ENCODE data around the gene CNGB1.
"Not testable (repeated sequence)": the region's sequence is repeated elsewhere in the genome, so short reads cannot be mapped to it uniquely, and the experiment has no call there.

The CNGB1 gene

DNA sequence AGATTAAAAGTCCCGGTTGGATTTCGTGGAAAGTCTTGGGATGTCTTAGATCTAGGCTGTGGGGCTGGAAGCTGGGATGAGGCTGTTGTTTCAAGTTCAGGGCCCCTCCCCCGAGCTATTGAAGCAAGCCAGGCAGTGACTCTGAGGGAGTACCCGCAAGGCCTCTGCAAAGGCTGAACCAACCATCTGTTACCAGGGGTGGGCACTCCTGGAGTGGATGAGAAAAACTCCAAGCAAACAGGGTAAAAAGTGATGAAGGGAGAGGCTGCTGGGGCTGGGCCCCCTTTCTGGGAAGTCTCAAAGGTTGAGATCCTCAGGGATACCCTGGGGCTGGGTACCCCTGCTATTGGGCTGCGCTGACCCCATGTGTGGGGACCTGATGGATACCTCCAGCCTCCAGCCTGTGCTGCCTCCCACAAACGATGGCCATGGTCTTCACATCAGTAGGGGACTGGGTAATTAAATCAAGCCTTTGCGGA, 86.2 kb downstream of the CNGB1 start:
- DNase-seq (ENCODE audit: low spot score) = no peak

DNA sequence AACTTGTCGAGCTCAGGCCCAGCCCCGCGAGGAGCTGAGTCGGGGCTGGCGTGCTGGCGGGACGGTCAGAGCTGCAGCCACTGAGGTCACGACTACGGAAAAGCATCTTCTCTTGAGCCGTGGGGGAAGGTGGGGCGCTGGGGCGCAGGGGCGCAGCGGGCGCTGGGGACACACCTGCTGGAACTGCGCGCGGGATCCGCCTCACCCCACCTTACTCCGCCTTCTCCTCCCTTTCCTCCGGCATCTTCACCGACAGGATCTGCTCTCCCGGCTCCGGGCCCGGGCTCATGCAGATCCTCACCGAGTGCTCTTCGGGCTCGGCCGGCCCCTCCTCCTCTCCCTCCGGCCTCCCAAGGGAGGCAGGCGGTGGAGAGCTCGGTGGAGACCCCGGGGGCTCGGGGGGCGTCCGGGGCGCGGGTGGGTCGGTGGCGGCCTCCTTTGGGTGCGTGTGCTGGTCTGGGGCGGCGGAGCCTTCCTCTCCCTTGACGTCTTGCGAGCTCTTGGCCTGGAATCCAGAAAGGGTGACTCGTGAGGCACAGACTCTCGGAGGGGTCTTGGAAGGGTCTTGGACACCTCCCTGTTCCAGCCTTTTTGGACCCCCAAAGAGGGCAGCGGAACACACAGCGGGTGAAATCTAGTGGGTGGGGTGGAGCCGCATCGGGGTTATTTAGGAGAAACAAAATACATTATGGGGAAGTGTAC, 86.8 kb downstream of the CNGB1 start:
- no peak for DNase-seq (ENCODE audit: low spot score)

DNA sequence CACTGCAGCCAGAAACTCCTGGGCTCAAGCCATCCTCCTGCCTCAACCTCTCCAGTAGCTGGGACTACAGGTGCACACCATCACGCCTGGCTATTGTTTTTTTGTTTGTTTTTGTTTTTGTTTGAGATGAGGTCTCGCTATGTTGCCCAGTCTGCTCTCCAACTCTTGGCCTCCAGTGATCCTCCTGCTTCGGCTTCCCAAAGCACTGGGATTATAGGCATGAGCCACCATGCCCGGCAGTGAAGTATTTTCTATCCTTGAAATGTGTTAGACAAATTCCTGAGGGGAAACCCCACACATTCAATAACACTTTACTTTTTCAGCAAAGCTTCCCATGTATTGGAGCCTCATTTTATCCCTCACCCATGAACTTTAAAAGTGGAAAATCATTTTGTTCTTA, 87.4 kb downstream of the CNGB1 start:
- DNase-seq (ENCODE audit: low spot score) = no peak

DNA sequence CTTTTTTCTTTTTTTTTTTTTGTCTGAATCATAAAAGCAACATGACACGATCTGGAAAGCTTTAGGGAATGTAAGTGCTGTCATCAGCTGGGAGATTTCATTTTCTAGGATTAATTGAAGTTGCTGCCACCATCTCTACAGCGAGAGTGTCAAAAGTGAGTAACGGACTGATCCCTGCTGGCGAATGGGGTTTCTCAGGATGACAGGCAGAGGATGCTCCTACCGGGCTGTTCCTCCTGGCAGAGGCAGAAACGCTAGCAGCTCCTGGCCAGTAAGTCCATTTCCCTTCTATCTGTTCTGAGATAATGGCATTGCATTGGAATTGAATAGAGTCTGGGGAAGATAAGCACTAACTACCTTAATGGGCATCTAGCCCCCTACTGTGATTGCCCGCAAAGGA, 88.1 kb downstream of the CNGB1 start:
- DNase-seq (ENCODE audit: low spot score) = no peak

DNA sequence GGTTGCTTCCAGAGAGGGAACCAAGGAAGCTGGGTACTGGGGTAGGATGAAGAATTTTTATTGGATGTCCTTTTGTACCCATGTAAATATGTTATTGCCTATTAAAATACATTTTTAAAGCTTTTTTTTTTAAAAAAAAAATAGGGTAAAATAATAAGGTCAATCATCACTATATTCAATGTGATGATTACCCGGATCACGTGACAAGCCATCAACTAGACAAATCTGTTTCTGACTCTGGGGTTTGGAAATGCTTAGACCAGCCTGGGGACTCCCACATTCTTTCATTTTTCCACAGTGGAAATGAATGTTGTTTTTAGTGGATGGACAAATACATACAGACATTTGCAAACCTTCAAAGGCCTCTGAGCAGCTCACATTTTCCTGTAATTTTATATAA, 88.7 kb downstream of the CNGB1 start:
- no peak for DNase-seq (ENCODE audit: low spot score)

DNA sequence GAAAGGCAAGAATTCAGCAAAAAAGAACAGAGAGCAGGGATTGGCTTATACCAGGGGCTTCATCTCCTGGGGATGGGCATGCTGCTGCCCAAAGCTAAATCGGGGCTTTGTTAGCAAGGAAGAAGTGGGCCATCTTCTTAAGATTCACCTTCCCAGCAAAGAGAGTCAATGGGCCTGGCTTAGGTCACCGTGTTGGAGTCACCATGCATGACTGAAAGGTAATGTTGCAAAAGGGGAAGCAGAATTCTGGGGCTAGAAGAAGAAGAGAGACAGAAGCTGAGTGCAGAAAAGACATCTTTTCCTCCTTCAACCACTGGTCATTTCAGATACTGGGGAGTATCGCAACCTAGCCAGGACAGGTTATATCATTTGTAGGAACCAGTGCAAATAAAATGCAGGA, 92.3 kb downstream of the CNGB1 start:
- no peak for DNase-seq (ENCODE audit: low spot score)

DNA sequence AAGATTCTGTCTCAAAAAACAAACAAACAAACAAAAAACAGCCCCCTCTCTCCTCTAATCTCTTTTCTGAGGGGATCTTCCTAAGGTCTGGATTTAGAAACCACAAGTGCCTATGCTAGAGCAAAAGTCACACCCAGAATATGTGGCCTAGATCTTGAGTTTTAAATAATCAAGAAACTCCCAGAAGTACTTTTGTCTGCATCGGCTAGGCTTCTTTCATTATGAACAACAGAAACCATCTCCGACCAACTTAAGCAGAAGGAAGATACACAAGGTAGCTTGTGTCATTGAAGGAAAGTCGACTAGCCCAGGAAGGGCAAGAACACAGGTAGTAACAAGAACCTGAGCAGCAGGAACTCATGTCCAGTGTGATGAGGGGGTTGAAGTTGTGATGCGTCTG, 94.7 kb downstream of the CNGB1 start:
- no peak for DNase-seq (ENCODE audit: low spot score)

DNA sequence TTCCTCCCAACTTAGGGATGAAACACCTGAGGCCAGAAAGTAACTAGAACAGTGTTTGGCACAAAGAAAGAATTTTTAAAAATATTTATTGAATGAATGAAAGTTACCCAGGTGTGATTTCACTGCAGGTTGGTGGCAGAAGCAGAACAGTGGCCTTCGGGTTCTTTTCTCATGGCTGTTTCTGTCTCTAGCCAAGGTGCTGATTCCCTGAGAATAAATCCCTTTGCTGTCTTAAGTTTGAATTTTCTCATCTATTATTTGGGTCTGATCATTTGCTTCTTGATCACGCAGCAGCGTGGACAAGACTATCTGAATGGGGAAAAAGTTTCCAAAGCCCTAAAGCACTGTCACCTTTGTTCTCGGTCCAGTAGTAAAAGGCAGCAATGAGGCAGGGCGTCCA, 95.6 kb downstream of the CNGB1 start:
- DNase-seq (ENCODE audit: low spot score) = no peak

DNA sequence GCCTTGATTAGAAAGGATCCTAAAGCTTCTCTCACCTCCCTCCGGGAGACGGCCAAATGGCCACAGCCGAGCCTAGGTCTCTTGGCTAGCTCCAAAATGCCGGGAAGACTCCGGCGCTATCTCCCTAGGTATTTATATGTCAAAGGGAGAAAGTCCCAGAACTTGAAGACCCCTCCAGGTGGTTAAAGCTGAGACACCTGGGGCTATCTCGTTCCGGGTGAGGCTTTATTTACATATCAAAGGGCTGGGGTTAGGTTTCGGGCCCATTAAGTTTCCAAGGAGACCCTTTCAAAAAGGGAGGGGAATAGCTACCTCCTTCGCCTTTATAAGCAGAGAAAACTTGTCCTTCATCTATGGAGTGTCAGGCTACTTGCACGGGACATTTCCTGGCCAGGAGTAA, 97.7 kb downstream of the CNGB1 start:
- DNase-seq (ENCODE audit: low spot score) = no peak

DNA sequence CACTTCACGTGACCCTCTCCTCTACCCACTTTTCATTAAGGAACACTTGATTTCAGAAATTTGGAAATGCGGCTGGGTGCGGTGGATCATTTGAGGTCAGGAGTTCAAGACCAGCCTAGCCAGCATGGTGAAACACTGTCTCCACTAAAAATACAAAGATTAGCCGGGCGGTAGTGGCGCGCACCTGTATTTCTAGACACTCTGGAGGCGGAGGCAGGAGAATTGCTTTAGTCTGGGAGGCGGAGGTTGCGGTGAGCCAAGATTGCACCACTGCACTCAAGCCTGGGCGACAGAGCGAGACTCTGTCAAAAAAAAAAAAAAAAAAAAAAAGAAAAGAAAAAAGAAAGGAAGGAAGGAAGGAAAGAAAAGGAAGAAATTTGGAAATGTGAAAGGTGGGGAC, 98.2 kb downstream of the CNGB1 start:
- DNase-seq (ENCODE audit: low spot score) = not testable (repeated sequence)

DNA sequence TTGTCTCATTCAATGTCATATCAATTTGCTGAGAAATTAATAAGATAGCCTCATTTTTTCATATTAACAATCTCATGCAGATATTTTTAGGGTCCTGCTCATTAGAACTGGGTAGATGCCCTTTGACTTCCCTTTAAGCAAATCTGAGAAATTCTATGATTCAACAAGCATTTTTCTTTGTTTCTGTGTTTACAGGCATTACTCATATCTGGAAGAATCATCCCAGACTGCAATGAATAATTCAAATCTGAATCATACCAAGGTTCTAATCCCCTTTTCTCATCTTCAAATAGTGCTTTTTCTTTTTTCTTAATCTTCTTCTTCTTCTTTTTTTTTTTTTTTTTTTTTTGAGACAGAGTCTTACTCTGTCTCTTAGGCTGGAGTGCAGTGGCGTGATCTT, 99.5 kb downstream of the CNGB1 start:
- DNase-seq (ENCODE audit: low spot score) = no peak

DNA sequence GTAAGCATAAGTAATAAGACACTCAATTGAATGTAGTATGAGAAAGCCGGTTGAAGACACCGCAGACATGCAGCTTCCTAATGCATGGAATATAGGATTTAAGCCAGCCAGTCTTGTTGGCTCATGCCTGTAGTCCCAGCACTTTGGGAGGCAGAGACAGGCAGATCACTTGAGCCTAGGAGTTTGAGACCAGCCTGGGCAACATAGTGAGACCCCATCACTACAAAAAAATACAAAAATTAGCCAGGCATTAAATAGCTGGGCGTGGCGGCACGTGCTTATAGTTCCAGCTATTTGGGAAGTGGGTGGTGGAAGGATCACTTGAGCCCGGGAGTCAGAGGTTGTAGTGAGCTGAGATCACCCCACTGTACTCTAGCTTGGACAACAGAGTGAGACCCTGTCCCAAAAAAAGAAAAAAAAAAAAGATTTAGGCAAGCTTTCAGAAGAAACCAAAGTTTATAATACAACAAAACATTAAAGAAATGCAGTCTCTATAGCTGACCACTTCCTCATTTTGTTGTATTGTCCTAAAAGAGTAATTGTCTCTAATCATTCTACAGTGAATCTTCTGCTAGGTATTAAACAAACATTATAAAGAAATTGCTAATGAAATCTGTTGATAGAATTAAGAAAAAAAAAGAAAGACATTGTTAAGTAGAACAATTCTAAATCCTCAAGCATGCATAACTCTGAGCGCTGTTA, 100.0 kb downstream of the CNGB1 start:
- no peak for DNase-seq (ENCODE audit: low spot score)

DNA sequence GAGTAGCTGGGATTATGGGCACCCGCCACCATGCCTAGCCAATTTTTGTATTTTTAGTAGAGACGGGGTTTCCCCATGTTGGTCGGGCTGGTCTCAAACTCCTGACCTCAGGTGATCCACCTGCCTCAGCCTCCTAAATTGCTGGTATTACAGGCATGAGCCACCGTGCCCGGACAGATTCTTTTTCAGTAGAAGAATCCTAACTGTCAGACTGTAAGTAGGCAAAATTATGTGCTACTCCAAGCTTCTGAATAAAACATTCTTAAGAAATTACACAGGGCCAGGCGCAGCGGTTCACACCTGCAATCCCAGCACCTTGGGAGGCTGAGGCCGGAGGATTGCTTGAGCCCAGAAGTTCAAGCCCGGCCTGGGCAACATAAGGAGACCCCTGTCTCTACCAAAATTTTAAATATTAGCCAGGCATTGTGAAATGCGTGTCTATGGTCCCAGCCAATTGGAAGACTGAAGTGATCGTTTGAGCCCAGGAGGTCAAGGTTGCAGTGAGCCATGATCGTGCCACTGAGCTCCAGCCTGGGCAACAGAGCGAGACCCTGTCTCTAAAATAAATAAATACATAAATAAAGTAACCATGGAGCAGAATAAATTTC, 101.9 kb downstream of the CNGB1 start:
- no peak for DNase-seq (ENCODE audit: low spot score)

DNA sequence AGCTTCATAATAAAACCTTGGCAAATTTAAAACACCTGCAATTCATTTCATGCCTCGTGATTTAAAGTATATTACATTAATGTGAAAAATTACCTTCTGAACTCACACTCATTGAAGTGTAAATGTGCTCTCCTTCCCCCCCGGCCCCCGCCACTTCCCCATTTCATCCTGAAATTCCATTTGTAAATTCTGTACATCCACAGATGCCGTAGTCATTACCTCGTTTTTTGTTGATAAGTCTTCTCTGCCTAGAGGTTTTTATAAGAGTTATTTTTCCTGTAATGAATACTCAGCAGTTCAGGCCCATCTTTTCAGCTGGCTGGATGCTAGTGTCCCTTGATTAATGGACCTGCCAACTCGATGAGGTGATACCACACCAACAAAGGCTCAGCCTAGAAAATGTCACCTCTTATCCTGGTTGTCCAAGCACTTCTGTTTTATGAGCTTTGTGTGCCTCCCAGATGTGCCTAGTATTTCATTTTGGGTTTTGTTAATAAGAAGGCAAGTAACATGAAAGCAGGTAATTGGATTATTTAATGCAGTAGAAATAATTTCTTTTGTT, 103.8 kb downstream of the CNGB1 start:
- DNase-seq (ENCODE audit: low spot score) = no peak

DNA sequence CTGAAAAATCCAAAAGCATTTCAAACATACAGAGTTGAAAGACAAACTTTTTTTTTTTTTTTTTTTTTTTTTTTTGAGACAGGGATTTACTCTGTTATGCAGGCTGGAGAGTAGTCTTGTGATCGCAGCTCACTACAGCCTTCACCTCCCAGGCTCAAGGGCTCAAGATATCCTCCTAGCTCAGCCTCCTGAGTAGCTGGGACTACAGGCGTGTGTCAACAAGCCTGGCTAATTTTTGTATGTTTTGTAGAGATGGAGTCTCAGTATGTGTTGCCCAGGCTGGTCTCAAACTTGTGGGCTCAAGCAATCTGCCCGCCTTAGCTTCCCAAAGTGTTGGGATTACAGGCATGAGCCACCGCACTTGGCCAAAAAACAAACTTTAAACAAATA, 104.4 kb downstream of the CNGB1 start:
- DNase-seq (ENCODE audit: low spot score) = no peak

DNA sequence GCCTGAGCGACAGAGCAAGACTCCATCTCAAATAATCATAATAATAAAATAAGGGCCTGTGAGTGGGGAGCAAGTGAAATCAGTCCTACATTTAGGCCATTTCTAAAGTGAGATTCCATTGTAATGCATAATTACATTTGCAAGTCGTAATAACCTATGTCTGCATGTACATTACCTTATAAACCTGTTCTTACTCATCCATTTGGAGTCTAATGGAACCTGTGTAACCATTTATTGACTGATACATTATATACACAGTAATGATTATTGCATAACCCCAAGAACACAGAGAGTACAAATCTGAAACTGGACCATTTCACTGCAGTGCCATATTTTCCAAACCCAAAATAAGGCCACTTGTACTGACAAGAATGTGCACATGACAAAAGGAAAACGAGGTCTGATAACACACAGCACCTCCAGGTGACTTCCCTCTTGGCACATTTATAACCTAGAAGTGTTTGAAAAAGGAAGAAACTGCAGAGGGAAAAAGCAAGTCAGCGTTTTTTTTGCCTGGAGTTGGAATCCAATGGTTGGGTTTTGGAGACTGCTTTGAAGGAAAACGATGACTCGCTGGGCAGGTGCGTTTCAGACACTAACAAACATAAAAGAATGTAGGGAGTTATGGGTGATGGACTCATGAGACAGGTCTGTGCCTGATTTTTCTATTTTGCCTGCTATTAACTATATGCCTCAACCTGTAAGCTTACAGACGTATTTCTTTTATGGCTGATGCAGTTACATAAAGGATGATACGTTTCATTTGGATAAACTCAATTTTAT, 105.0 kb downstream of the CNGB1 start:
- DNase-seq (ENCODE audit: low spot score) = no peak

DNA sequence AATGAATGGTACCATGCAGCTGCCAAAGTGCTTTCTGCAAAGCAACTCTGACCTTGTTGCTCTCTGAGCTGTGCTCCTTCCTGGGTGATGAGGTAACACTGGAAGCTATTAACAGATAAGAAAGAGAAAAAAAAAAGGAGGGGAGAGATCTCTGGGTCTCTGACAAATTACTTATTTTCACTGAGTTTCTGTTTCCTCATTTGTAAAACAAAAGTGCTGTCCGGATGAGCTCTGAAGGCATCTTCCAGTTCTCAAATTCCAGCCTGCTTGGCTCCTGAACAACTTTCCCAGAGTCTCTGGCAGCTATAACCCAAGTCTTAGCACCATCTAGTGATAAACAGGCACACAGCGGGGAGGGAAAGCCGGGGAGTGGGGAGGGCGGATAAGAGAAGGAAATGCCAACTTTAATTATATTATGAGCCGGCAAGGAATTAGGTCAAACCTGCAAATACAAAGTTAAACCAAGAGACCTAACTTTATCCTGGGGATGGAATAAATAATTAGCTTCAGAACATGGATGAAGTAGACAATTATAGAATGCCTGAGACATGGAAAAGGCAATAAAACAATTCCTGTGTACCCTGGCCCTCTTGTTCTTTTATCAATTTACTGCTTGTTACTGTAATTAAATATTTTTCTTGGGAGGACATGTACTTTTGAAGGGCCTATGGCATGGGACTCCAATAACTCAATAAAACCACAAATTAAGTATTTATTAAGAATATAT, 107.3 kb downstream of the CNGB1 start:
- DNase-seq (ENCODE audit: low spot score) = peak; percentile 79

DNA sequence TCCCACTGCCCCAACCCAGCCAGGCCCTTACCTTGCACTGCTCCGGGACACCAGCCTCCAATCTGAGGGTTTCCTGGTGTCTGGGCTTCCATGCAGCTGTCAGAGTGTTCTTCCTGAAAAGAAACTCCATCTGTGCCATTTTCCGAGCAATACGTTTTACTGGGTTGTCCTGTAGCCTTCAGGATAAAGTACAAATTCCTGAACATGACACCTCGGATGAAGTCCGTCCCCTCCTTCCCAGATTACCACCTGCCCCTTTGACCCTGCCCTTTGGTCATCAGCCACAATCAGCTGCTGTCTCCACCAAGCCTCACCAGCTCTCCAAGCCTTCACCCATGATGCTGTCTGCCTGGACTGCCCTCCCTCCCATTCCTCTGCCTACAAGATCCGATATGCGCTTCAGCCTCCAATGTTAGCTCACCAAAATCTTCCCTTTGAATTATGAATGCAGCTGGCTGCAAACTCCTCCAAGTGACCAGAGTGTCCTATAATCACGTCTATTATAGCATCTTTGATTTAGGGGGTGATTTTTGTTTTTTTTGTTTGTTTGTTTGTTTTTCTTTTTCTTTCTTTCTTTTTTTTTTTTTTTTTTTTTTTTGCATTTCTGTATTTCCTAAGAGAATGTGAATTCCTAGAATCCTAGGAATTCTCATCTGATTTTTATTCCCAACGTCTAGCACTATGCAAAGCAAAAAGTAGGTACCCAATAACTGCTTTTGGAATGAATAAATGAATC, 108.1 kb downstream of the CNGB1 start:
- DNase-seq (ENCODE audit: low spot score) = no peak

DNA sequence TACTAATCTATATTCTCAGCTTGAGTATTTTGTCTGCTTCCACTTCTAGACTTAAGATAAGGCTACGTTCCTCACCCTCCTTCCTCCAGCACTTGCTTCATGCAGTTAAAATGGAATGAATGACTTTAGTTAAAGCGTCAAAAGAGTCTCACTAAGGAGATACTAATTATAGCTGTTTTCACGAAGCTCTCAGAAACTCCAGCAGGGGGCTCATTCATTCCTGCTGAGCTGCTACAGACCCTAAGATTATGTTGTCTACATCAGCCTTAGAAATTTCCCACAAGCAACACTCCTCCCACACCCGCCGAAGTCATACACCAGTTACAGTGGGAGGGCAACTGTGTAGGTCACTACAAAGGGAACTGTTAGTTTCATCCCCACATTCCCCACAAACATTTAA, 111.6 kb downstream of the CNGB1 start:
- DNase-seq (ENCODE audit: low spot score) = no peak

DNA sequence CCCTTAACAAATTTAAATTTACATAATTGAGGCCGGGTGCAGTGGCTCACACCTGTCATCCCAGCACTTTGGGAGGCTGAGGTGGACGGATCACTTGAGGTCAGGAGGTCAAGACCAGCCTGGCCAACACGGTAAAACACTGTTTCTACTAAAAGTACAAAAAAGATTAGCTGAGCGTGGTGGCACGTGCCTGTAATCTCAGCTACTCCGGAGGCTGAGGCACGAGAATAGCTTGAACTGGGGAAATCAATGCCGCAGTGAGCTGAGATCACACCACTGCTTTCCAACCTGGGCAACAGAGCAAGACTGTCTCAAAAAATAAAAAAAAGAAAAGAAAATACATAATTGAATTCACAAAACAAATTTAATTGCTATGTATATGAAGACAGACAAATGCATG, 112.3 kb downstream of the CNGB1 start:
- DNase-seq (ENCODE audit: low spot score) = no peak

DNA sequence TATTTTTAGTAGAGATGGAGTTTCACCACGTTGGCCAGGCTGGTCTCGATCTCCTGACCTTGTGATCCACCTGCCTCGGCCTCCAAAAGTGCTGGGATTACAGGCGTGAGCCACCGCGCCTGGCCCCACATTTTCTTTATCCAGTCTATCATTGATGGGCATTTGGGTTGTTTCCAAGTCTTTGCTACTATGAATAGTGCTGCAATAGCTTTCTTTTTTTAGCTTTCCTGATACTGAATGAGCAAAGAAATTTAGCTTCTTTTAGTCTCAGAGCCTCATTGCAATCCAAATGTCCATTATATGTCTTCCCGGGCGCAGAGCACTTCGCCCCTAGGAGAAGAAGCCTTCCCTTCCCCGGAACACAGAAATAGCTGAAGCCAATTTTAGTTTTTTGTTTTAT, 112.9 kb downstream of the CNGB1 start:
- DNase-seq (ENCODE audit: low spot score) = not testable (repeated sequence)

Data from globus pallidus (tissue), 1 donor.